HPDE6-E6E7 (cell line): Measurements from ENCODE around the gene IPPK.
A peak's percentile ranks its signal among the peaks of the same experiment; 100 is the strongest.

ENCODE experiments used
- DNase-seq: peaks from one replicate; pipeline ENCODE4 v3.0.0; 2011; ENCODE audit warnings: missing footprints; ENCODE audit errors: extremely low spot score

IPPK gene, protein sequence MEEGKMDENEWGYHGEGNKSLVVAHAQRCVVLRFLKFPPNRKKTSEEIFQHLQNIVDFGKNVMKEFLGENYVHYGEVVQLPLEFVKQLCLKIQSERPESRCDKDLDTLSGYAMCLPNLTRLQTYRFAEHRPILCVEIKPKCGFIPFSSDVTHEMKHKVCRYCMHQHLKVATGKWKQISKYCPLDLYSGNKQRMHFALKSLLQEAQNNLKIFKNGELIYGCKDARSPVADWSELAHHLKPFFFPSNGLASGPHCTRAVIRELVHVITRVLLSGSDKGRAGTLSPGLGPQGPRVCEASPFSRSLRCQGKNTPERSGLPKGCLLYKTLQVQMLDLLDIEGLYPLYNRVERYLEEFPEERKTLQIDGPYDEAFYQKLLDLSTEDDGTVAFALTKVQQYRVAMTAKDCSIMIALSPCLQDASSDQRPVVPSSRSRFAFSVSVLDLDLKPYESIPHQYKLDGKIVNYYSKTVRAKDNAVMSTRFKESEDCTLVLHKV

DNA sequence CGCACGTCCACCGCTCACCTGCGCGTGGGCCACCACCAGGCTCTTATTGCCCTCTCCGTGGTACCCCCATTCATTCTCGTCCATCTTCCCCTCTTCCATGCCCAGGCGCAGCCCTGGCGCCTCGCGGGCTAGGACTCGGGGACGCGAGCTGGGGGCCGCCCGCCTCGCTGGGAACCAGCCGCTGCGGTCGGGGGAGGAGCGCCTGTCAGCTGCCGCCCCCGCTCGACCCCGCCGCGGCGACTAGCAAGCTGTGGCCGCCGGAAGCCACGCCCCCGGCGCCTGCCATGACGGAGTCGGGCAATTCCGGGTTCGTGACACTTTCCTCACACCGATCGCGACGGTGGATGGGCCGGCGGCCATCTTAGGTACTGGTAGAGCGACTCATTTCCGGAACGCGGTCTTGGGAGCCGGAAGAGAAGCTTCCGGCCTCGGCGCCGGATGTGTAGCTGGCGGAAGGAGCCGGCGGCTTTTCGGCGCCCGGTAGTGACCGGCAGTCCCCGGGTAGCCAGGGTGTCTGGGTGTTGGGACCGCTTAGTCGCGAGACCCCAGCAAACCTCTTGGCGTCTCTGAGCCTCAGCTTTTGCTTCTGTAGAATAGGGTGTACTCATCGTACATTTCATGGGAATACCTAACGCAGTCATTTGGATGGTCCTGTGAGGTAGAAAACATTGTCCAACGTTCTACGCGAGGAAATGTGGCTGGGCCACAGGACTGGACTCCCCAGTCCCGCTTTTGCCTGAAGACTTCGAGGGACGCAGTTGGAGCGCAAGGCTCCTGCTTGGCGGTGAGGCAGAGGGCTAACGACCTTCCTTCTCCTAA, at the start of gene IPPK:
Gene IPPK (minus strand): TSS at position 242 of the 819 bp plus-strand sequence. CDS start 143 bp downstream, at position 99.
- peak; percentile 97 for DNase-seq

DNA sequence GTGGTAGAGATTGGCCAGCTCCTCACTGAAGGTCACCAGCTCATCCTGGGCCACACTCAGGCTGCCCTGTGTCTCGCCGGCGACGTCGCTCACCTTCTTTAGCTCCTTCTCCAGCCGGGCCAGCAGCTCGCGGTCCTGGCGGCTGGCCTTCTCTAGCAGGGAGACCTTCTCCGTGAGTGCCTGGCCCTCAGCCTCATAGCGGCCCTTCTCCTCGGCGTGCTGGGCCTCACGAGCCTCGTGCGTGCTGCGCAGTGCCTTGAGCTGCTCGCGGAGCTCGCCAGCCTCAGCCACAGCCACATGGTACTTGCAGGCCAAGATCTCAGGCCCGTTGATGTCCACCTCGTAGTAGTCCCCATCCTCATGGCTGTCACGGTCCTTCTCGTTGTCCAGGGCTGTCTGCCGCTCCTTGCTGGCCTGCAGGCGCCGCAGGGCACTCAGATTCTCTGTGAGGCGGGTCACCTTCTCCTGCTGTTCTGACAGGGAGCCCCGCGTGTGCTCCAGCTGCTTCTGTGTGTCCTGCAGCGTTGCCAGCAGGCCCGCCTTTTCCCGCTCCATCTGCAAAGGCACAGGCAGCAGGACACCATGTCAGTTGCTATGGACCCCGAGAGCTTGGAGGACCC, 49.2 kb upstream of the IPPK start:
- DNase-seq, result no peak

DNA sequence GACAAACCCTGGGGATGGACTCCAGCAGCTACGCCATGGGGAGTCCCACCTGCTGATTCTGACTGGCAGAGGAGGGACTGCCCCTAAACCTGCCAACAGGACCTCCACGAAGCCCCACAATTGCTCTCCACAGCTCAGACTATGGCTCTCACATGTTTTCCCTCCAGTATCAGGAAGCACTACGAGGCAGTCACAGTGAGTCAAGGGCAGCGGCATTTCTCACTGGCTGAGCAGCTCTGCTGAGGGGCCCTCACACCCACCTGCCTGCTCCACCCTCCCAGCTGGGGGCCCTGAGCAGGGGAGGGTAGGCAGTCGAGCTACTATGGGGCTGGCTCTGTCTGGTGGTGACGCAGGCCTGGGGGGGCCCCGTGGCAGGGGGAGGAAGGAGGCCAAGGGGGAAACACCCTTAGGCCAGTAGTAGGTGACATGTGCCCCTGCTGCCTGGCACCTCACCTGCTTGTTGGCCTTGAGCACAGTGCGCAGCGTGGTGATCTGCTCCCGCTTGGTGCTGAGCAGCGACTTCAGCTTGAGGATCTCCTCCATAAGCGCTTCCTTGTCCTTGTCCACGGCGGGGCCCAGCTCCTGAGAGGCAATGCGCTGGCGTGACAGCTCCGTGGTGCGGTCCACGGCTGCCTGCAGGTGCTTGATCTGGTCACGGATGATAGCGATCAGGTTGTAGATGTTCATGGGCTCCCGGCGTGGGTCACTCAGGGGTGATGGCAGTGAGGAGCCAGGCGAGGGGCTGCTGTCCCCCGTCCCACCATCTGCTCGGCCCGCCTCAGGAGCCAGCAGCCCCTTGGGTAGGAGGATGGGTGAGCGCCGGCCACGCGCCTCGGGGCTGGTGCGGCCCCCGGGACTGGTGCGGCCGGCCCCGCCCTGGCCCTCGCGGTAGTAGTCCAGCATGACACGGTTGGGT, 48.4 kb upstream of the IPPK start:
- no peak for DNase-seq

DNA sequence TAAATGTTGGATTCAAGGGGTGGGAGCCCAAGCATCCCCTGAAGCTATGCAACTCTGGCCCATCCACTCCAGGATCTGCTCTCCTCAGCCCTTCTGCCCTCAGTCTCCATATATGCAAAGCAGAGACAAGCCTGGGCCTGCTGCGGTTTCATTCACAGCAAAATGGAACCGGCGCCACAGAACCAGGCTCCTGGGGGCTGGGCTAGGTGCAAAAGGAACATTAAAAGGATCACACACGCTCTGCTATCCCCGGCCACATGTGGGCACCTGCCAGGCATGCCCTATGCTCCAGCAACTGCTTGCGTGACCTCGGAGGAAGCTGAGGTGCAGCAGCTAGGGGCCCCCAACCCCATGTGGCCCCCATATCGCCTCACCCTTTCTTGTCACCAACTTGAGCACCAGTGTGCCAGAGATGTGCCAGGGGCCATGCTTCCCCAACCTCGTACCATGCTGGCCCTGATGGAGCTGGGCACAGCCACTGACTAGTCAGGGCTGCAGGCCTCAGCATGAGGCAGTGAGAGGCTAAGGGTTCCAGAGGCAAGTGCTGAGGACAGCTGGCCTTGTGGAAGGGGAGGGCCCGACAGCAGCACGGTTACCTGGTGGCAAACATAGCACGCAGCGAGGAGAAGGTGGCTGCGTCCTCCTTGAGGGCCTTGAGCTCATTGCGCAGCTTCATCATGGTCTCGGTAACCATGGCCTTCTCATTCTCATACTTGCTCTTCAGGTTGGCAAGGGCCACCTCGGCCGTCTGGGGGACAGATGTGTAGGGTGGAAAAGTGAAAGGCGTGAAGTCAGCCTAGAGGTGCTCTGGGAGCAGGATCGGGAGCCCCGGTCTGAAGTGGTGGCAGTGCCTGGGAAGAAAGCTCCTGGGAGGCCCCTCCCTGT, 47.5 kb upstream of the IPPK start:
- DNase-seq, result no peak

DNA sequence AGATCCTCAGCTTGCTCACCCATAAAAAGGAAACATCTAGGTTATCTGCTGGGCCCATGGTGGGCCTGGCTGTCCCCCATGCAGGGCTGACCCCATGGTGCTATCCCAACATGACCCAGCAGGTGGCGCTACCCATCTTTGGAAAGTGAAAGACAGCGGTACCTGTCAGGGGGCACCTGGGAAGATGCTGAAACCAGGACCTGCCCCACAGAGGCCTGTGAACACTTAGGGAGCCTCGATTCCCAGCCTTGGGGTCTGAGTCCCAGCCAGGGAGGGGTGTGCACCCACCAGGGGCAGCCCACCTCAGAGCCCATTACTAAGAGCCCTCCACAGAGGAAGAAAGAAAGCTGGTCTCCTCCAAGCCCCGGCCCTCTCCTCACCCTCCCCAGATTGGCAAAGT, 46.6 kb upstream of the IPPK start:
- DNase-seq, result peak; percentile 67

DNA sequence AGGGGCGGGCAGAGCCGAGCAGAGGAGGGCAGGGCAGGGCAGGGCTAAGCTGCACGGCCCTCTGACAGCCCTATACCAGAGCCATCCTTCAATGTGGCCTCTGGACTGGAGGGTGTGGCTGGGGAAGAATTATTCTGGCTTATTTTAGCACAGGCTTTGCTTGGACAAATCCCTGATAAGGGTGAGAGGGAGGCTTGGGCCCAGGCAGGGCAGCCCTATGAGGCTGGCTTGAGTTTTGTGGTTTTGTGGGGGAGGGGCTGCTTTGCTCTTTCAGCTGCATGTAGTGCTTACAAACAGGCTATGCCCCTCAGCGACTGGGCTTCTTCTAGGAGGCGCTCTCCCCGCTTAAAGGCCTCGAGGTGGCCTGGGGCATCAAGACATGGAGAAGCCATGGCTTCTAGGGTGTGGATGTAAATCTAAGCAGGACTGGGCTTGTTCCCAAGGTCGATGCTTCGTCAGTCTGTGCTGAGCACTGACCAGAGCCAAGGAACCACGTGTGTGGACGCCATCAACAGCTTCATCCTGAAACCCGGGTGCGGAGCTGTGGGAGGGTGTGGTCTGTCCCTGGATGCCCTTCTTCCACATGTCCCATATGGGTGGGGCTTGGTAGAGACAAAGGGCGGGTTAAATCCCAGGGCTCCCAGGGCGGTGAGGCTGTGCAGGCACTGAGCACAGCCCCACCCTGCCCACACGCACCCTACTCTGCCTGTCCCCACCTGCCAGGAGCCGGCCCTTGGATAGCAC, 45.7 kb upstream of the IPPK start:
- peak; percentile 91 for DNase-seq

DNA sequence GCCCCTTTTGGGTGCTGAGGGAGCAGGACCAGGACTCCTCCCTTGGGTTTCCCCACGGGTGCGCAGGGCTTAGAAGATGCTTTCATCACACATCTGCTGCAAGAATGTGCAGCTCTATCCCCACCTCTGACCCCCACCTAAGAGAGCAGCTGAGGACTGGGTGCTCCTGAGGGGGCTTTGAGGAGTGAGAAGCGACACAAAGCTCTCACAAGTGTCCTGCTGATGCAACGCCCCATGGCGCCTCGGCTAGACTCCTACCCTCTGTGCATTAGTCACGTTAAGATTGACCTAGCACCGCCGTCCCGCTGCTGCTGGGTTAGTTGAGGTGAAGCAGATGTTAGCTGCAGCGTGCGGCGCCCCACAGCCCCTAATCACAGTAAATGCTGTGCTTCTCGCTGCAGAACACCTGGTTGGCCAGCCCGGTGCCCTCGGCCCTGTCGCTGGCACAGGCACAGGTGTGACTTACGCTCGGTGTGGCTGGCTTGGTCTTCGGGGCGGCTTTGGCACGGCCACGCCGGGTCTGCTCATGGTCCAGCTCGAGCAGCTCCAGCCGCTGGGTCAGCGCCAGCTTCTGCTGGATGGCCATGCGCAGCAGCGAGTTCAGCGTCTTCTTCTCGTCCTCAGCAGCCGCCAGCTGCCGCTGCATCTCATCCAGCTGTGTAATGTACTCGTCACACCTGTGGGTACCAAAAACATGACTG, 45.0 kb upstream of the IPPK start:
- no peak for DNase-seq

DNA sequence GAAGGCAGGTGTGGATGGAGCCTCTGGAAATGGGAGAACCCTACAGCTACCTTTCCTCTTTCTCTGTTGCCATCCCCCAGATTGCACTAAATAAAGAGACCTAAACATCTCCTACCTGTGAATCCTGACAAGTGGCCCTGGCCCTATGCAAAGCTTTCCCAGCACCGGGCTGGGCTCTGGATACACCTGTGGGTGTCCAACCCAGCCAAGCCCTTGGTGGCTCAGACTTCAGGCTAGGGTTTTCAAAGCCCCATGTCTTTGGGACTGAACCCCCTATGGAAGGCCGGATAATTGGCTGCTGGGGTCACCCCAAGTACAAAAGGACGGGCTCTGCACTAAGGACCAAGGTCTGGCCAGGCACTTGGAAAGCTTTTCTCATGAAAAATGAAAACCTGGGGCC, 44.1 kb upstream of the IPPK start:
- DNase-seq, result no peak

DNA sequence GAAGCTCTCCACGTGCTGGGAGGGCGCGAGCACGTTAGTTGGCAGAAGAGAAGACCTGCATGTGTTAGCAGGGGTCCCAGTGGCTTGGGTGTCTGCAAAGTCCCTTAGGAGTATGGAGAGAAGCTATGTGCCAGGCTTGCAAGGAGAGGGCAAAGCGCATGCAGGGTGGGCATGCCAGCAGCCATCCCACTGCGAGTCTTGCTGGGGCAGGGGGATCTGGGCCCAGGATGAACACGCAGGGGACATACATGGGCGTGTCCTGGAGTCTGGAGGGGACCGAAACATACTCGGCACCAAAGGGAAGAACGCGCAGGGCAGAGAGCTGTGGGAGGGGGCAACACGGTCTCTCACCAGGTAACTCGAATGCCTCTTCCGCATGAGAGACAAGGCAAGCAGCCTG, 43.6 kb upstream of the IPPK start:
- no peak for DNase-seq

DNA sequence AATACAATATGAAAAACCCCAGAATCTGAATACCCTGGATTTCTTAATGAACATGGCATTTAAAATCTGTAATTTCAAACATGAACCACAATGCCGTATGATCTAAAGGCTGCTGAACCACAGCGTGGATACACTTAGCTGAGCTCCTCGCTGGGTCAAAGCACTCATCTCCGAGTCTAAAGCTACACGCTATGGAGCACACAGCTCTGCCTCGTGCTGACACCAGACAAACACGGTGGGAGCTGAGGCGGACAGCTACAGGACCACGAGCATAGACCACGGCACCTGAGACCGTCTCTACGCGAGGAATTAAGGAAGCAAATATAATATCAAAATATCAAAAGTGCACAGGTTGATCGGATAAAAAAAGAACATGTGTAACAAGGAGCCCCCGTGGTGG, 42.8 kb upstream of the IPPK start:
- DNase-seq, result no peak

DNA sequence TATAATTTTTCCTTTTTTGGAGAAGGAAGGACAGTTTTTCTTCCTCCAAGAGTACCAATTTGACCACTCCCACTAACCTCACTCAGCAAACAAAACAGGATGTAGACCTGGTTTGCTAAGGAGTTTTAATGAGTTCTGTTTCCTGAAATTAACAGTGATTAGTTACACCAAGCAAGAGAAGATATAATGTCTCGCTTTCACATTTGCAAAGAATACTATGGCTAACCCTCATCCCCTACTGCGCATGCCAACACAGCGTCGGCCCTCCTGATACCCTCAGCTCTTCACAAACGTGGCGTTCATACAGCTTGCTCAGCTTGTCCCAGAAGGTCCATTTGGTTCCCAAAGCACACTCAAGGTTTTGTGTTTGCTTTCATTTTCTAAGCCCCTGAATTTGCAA, 41.9 kb upstream of the IPPK start:
- no peak for DNase-seq

DNA sequence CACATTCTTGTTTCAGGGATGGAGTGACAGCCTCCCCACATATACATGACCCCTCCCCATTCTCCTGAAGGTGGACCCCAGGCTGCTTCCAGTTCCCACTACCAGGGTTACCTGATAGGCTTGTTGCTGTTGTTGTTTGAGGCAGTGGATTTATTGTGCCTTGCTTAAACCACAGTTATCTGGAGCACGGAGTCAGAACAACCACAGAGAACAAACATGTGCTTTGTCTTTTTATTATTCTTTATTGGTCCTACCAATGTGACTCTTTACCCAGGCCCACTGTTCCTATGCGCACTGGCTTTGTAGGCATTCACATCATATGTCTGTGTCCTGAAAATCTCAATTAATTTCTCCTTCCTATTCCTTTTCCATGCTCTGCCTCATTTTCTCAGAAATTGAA, 41.2 kb upstream of the IPPK start:
- no peak for DNase-seq

DNA sequence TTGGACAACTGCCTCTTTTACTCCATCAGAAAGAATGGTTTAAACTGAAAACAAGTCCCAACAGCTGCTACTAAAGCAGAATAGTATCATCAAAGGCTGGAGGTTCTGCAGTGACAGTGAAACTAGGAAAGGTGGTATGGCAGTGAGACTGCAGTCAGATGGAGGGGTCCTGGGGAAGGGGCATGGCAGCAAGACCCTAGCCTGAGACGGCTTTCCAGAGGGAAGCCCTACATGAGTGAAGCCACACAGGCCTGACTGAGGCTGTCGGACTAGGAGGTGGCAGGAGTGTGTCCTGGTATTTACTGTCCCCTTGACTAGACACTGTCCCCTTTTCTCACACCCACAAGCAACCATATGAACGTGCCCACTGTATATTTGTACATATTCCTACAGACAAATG, 40.4 kb upstream of the IPPK start:
- no peak for DNase-seq

DNA sequence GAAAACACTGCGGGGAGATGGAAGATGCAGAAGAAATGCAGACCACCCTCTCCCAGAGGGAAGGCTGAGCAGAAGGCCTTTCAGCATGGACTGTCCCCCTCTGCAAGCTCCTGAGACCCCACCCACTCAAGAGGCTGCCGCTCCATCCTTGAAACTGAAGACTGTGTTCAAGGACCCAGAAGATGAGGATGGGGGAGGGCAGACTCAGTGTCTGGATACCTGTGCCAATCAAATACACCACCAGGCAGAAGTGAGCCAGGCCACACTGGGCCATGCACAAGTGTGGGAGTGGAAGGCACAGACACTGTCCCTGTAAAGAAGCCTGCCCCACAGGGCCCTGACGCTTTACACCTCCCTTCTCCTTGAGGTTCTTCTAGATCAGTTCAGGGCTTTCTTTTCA, 40.0 kb upstream of the IPPK start:
- no peak for DNase-seq

DNA sequence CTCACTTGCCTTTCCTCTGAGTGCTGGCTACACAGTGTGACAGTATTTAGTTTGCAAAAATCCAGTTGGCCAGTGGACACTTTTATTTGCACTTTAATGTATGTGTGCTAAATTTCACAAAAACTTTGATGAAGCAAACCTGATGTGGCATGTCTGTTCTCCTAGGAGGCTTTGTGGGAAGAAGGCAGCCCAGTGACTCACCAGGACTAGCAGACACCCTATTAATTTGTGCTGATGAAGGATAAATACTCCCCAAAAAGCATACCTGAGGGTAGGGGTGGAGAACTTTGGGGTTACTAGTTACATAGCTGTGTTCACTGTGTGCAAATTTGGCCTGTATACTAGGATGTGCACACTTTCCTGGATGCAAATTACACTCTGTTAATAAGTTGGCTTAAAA, 39.3 kb upstream of the IPPK start:
- DNase-seq, result no peak

DNA sequence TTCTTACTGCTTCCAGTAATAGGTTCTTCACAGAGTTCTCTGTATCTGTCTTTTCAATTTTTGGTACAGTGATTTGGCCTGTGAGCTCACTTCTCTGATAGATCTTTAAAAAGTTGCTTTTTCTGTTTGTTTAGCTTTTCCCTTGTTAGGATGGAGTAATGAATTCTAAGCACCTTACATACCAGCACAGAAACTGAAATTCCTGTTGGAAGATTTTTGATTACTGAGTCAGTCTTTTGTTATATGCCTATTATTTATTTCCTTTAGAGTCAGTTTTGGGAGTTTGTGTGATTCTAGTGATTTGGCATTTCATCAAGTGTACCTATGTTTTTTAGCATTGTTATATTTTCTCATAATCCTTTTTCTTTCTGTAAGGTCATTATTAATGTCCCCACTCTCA, 37.6 kb upstream of the IPPK start:
- DNase-seq, result no peak

DNA sequence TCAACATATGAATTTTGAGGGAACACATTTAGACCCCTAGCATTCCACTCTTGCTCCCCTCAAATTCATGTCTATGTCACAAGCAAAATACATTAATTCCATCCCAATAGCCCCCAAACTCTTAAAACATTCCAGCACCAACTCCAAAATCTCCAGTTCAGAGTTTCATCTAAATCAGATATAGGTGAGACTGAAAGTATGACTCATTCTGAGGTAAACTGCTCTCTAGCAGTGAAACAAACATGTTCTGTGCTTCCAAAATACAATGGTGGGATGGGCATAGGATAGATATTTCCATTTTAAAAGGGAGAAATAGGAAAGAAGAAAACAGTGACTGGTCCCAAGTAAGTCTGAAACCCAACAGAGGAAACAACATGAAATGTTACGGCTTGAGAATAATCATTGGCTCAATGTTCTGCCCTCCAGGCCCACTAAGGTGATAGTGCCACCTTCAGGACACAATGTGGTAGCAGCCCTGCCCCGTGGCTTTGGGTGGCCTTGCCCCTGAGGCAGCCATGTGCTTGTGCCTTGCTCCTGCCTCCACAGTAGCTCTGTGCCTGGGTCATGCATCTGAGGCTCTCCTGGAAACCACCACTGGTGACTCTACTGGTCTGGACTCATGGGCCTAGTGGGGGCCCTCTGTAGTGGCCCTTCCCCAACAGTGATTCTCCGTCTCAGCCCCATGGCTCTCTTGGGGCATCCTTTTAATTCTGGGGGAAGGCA, 36.4 kb upstream of the IPPK start:
- no peak for DNase-seq

DNA sequence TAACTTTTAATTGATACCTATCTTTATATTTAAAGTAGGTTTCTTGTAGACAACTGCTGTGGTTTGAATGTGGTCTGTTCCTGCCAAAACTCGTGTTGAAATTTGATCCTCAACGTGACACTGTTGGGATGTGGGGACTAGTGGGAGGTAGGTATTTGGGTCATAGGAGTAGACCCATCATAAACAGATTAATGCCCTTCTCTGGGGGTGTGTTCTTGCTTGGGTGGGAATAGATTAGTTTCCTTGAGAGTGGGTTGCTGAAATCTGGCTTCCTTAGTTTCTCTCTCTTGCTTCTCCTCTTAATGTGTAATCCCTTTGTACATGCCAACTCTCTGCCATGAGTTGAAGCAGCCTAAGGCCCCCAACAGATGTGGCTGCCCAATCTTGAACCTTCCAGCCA, 34.6 kb upstream of the IPPK start:
- DNase-seq, result no peak
